ENCODE results near the gene MRPL40.

MRPL40 gene

DNA sequence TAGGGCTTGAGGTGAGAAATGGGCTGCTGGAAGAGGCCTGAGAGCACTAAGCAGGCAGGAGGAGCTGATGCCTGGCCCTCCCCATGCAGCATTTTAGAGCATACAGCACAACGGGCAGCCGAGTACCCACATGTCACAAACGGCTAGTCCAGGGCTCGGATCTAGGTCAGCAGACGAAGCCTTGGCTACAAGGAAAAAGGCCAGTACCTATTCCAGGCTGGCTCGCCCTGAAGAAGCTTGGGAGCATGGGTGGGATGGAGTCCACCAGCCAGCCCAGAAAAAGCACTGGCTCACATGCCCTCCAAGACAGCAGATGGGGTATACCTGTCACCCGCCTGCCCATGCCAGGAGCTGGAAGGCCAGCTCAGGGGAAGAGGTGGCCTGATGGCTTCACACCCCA, 37.1 kb downstream of the MRPL40 start:
- H3K9ac ChIP-seq (ENCODE audit: low read length): no peak overlapping the region
- no peak for DNase-seq
- H4K20me1 ChIP-seq (ENCODE audit: insufficient read depth, low read length): no peaks in the 10 kb centered on the region
- TF ChIP-seq CTCF (IDR thresholded peaks at IDR 0.05; ENCODE audit: low read length) (no peak), EZH2 (optimal IDR thresholded peaks at IDR 0.05; ENCODE audit: low read depth, low read length) (no peak), EZH2phosphoT487 (IDR thresholded peaks at IDR 0.05; ENCODE audit: low read length) (no peak)
- no peaks in the 10 kb centered on the region for H3K9me3 ChIP-seq (replicated peaks; ENCODE audit: insufficient read depth, low read length)
- peaks cover 57% of the 10 kb centered on the region for H3K79me2 ChIP-seq (ENCODE audit: low read length)
- H3K4me2 ChIP-seq (ENCODE audit: low read depth, low read length): no peak overlapping the region
- H3K9me2 ChIP-seq (replicated peaks; ENCODE audit: insufficient read depth, low read length): no peaks in the 10 kb centered on the region
- no peaks in the 10 kb centered on the region for H3K4me1 ChIP-seq (ENCODE audit: low read length)
- H3K36me3 ChIP-seq (replicated peaks; ENCODE audit: insufficient read depth, low read length): peaks cover 22% of the 10 kb centered on the region
- no peaks in the 10 kb centered on the region for H3F3A ChIP-seq (ENCODE audit: insufficient read depth, low read length)
- no peak overlapping the region for H3K27ac ChIP-seq (ENCODE audit: low read length)
- H3K4me3 ChIP-seq (ENCODE audit: low read length): no peak overlapping the region
- H2AFZ ChIP-seq (ENCODE audit: low read length): no peak overlapping the region
- H3K27me3 ChIP-seq (replicated peaks; ENCODE audit: insufficient read depth, low read length): no peaks in the 10 kb centered on the region

DNA sequence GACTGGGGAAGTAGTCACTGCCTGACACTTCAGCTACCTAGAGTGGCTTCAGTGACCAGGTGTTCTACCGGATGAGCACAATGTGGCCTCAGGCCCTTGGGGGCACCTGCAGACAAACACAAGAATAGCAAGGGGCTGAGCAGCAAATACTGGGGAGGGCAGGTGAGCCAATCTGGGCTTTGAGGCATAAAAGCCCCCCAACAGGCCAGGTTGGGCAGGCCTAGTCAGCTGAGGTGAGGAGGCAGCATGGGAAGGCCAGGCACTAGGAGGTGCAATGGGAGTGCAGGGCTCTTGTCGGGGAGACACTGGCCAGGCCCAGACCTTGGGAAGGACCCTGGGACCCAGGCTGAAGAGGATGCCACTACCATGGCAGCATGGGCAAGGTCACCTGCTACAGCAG, 37.7 kb downstream of the MRPL40 start:
- DNase-seq: no peak
- no peaks in the 10 kb centered on the region for H3K27me3 ChIP-seq (replicated peaks; ENCODE audit: insufficient read depth, low read length)
- no peak overlapping the region for H3K4me3 ChIP-seq (ENCODE audit: low read length)
- no peaks in the 10 kb centered on the region for H3F3A ChIP-seq (ENCODE audit: insufficient read depth, low read length)
- peaks cover 62% of the 10 kb centered on the region for H3K79me2 ChIP-seq (ENCODE audit: low read length)
- H4K20me1 ChIP-seq (ENCODE audit: insufficient read depth, low read length): no peaks in the 10 kb centered on the region
- H3K36me3 ChIP-seq (replicated peaks; ENCODE audit: insufficient read depth, low read length): peaks cover 22% of the 10 kb centered on the region
- H3K4me1 ChIP-seq (ENCODE audit: low read length): no peaks in the 10 kb centered on the region
- no peak overlapping the region for H2AFZ ChIP-seq (ENCODE audit: low read length)
- no peak overlapping the region for H3K9ac ChIP-seq (ENCODE audit: low read length)
- no peaks in the 10 kb centered on the region for H3K9me3 ChIP-seq (replicated peaks; ENCODE audit: insufficient read depth, low read length)
- H3K4me2 ChIP-seq (ENCODE audit: low read depth, low read length): no peak overlapping the region
- TF ChIP-seq EZH2 (optimal IDR thresholded peaks at IDR 0.05; ENCODE audit: low read depth, low read length): no peak
- no peak for TF ChIP-seq CTCF (IDR thresholded peaks at IDR 0.05; ENCODE audit: low read length)
- no peak for TF ChIP-seq EZH2phosphoT487 (IDR thresholded peaks at IDR 0.05; ENCODE audit: low read length)
- no peak overlapping the region for H3K27ac ChIP-seq (ENCODE audit: low read length)
- H3K9me2 ChIP-seq (replicated peaks; ENCODE audit: insufficient read depth, low read length): no peaks in the 10 kb centered on the region

GRCh38 chr22:19471572-19471971, 39.2 kb downstream of the MRPL40 start:
- H3K9me2 ChIP-seq (replicated peaks; ENCODE audit: insufficient read depth, low read length): no peaks in the 10 kb centered on the region
- no peaks in the 10 kb centered on the region for H3K9me3 ChIP-seq (replicated peaks; ENCODE audit: insufficient read depth, low read length)
- peaks cover 8% of the 10 kb centered on the region; the same call in 1 of the 2 replicates for H4K20me1 ChIP-seq (ENCODE audit: insufficient read depth, low read length)
- no peaks in the 10 kb centered on the region for H3K4me1 ChIP-seq (ENCODE audit: low read length)
- DNase-seq: no peak
- H3K27ac ChIP-seq (ENCODE audit: low read length): no peak overlapping the region
- H3K4me3 ChIP-seq (ENCODE audit: low read length): no peak overlapping the region
- H3K4me2 ChIP-seq (ENCODE audit: low read depth, low read length): no peak overlapping the region
- H3F3A ChIP-seq (ENCODE audit: insufficient read depth, low read length): no peaks in the 10 kb centered on the region
- H3K27me3 ChIP-seq (replicated peaks; ENCODE audit: insufficient read depth, low read length): no peaks in the 10 kb centered on the region
- peaks cover 78% of the 10 kb centered on the region for H3K79me2 ChIP-seq (ENCODE audit: low read length)
- H3K36me3 ChIP-seq (replicated peaks; ENCODE audit: insufficient read depth, low read length): peaks cover 18% of the 10 kb centered on the region
- TF ChIP-seq EZH2 (optimal IDR thresholded peaks at IDR 0.05; ENCODE audit: low read depth, low read length): no peak
- no peak for TF ChIP-seq EZH2phosphoT487 (IDR thresholded peaks at IDR 0.05; ENCODE audit: low read length)
- TF ChIP-seq CTCF (IDR thresholded peaks at IDR 0.05; ENCODE audit: low read length): no peak
- H3K9ac ChIP-seq (ENCODE audit: low read length): no peak overlapping the region
- no peak overlapping the region for H2AFZ ChIP-seq (ENCODE audit: low read length)

All from MM.1S (cell line).